ACHN (cell line): ENCODE data around the gene SON.
A peak's percentile ranks its signal among the peaks of the same experiment; 100 is the strongest.
"Not testable (repeated sequence)": the region's sequence is repeated elsewhere in the genome, so short reads cannot be mapped to it uniquely, and the experiment has no call there.

Experiments used
- DNase-seq: peaks from one replicate; pipeline ENCODE4 v3.0.0-alpha.2; 2015
- in situ Hi-C: cut with HindIII; loops from 2 replicates; pipeline ENCODE4 v1.10.0; 2017; ENCODE audit warnings: low sequenced_read_pairs, low pct_ligation_motif_present, low pct_unique_long_range_greater_than_20kb

The SON gene

DNA sequence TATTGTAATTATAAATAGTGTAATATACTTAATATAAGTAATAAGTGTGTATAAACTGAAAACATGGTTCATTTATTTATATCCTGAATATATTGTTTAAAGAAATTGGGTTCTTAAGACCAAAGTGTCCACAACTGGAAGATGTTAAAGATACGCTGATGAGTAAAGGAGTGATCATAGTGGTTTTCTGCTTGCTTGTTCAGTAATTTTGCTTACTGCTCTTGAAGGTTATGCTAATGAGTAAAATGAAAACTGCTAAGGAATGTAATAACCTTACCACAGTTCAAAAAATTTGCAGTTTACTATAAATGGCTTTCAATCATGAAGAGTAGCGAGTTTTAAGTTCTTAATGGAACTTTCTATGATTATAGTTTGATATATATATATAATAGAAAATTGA lies 23.7 kb downstream of the SON start:
- in situ Hi-C loops: no loop called here
- no peak for DNase-seq

GRCh38 chr21:33567914-33568313 lies 25.1 kb downstream of the SON start:
- in situ Hi-C loops: no loop called here
- DNase-seq: no peak

- no peak for DNase-seq
- in situ Hi-C loops: no loop called here
These were observed 25.6 kb downstream of the SON start for GRCh38 chr21:33568448-33568847.

GRCh38 chr21:33569991-33570390 lies 27.2 kb downstream of the SON start:
- peak; percentile 50 for DNase-seq
- in situ Hi-C loops: no loop called here

GRCh38 chr21:33572350-33572749 lies 29.5 kb downstream of the SON start:
- no peak for DNase-seq
- in situ Hi-C loops: no loop called here

DNA sequence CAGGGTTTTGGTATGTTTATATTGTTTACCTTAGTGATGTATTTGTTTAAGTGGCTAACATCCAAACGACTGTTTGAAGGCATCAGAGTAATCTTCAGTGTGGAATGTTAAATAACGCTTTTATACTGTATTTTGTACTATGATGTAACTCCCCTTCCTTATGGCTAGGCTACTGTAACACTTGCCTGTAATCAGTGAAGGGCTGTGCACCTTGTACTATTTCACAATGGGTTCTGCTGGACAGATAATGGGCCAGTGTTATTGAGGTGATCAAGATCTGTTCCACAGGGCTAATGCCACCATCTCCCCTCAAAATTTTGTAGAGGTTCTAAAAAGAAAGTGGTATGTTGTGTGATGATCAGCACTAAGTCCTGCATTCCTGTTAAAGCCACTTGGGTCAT lies 33.9 kb downstream of the SON start:
- DNase-seq, in situ Hi-C loops: not testable (repeated sequence)

GRCh38 chr21:33578214-33578613 lies 35.4 kb downstream of the SON start:
- DNase-seq: no peak

DNA sequence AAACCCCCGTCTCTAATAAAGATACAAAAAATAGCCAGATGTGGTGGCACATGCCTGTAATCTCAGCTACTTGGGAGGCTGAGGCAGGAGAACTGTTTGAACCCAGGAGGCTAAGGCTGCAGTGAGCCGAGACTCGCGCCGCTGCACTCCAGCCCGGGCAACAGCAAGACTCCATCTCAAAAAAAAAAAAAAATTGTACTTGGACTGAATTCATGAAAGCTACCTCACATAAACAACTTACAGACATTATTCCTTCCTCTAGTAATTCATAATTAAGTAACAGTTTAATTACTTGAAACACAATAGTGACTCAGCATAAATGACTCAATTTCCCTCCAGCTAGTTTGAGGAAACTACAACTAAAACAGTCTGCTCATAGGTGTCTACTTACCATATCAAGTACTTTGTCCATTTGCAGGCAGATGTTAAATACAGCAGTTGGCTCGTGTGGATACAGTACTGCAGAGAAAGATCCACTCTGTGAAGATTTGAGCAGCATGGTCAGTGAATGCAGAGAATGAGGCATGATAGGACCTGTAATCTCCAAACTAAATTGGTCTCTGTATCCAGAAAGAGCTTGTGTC lies 36.2 kb downstream of the SON start:
- in situ Hi-C loops: no loop called here
- DNase-seq: no peak

More at GRCh38 chr21:33578214-33578613, 35.4 kb downstream of the SON start:
- in situ Hi-C loops: no loop called here

DNA sequence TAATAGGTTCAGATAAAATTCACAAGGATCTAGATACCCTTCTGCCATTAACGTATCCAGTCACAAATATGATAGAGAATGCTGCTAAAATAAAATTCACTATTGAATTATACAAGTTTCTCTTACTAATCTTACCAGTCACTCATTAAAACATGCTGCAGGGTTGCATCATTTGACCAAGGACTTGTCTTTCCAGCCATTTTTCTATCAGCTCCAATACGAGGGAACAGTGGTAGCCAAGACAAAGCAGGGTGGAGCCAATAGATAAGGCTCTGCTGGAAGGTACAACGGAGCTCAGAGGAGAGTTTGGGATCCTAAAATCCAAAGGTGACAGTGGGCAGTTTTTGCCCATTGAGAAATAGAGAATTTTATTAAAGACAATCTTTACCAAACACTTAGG lies 41.6 kb downstream of the SON start:
- in situ Hi-C loops: no loop called here
- no peak for DNase-seq

DNA sequence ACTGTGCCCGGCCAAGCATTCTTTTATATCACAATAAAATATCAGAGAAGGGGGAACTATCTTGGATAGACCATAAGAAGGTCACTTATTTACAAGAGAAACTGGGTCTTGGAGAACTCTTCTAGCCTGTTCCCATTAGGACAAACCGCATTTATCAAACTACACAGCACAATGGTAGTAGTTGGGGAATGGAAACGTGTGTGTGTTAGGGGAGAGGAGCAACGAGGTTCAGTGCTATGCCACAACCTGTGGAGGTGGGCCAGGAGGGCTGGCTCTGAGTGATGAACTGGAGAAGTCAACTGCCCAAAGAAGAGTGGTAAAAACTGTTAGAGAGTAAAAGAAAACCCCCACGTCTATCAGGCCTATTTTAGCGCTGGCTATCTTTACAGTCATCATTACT lies 44.1 kb downstream of the SON start:
- in situ Hi-C loops: no loop called here
- DNase-seq: no peak

DNA sequence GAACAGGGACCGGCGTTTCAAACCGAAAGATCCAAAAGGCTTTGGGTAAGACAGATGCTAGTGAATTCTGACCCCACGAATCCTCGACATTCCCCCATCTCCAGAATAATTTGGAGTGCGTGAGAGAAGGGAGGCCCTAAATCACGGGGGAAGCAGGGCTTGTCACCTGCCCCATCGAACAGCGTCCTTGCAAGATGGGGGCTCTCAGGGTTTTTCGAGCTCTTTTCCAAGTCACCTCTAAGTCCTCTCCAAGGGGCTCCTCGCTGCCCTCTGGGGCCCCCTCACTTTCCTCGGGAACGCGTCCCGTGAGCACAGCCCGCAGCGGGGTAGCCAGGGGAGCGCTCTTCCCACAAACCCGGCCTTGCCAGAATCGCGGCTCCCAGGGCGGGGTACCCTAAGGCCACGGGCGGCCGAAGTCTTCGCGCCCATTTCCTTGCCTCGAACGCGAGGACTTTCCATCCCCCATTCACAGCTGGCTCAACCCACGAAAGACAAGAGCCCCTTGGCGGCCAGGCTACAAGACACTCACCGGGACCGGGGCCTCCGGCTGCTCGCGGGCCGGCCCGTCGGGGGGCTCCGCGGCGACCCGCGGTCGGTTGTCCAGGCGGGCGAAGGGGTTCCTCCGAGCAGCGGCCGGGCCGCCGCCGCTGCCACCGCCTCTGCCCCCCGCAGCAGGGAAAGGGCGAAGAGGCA lies 45.1 kb downstream of the SON start:
- peak; percentile 38 for DNase-seq
- in situ Hi-C loops: no loop called here

GRCh38 chr21:33588485-33589335 lies 45.9 kb downstream of the SON start, which contains the start of gene DONSON:
DONSON (minus strand) TSS chr21:33588684; CDS start chr21:33588641, 43 bp downstream.
- DNase-seq: peak; percentile 80
- in situ Hi-C loops: no loop called here

DNA sequence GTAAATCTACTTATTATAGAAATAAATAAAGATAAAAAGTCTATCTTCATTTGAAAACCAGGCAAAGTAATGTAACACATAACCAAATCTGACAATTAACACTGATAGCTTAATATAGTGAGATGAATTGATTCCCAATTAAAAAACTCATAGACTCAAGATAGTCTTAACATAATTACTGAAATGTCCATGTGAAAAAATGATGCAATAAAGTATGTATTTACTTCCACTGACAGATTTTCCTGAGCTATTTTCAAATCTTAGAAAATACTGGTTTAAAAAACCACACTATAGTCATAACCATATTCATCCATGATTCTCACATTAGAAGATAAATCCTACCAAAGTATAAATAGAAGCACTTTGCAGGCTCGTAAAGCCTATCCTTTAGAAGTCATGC lies 55.2 kb downstream of the SON start:
- in situ Hi-C loops: no loop called here
- no peak for DNase-seq

DNA sequence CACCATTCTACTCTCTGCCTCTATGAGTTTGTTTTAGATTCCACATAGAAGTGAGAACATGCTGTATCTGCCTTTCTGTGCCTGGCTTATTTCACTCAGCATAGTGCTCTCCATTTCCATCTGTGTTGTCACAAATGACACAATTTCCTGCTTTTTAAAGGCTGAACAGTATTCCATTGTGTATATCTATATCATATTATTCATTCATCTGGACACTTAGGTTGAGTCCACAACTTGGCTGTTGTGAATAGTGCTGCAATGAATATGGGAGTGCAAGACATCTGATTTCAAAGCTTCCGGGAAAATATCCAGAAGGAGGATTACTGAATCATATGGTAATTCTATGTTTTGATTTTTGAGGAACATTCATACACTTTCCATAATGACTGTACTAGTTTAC lies 65.7 kb downstream of the SON start:
- no peak for DNase-seq
- in situ Hi-C loops: no loop called here

DNA sequence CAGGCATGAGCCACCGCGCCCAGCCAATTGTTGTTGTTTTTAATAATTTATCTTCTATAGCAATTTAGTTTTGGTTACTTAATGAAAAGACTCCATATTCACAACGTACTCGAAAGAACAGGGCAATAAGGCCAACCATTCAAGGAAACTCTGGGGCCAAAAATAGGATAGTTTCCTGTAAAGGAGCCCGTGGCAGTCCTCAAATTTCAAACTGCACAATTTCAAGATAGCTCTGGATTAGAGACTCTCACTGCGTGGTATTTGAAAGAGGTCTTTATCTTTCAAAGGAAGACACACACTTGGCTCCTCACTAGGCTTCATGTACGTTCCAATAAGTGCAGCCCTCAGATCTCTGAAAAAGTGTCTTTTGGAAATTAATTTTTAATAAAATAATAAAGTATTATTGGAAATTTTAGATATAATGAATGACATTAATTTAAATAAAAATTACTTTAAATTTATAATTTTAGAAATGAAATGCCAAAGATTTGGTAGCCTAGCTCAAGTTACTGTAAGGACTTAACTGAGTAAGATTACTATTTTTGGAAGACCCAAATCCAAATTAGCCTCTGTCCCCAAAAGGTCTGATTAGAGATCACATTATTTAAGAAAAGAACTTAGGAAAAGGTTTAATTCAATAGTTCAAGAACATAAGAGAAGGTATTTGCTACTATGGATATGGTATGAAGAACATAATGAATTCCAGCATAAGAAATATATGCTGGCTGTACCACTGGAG lies 68.3 kb downstream of the SON start:
- in situ Hi-C loops: no loop called here
- no peak for DNase-seq

DNA sequence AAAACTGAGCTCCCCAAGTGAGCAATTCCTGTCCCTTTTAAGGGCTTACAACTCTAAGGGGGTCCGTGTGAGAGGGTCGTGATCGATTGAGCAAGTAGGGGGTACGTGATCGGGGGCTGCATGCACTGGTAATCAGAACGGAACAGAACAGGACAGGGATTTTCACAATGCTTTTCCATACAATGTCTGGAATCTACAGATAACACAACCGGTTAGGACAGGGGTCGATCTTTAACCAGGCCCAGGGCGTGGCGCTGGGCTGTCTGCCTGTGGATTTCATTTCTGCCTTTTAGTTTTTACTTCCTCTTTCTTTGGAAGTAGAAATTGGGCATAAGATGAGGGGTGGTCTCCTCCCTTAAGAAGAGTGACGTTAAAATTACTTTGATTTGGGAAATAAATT lies 74.7 kb downstream of the SON start:
- DNase-seq: not testable (repeated sequence)

GRCh38 chr21:33618407-33618806 lies 75.6 kb downstream of the SON start:
- in situ Hi-C loops: no loop called here
- DNase-seq: no peak

More for the DNA sequence above, 74.7 kb downstream of the SON start:
- in situ Hi-C loops: not testable (repeated sequence)

- in situ Hi-C loops: no loop called here
- DNase-seq: no peak
These were observed 76.9 kb downstream of the SON start for GRCh38 chr21:33619726-33620125.

DNA sequence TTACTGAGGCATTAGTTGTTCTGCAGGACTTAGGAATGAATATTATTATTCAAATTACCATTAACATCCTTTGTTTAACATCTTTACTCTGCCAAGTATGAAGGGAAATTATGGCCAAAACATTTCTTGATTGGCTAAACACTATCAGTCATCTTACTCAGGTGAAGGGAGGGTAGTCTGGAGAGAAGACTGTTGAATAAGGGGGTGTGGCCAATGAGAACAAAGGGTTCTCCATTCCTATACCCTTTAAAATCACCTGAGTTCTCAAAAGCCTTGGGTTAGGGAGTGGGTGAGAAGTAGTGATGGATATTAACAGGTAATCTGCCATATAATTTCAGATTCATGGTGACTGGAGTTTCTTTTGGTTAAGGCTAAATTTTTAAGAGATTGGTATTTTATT lies 79.4 kb downstream of the SON start:
- DNase-seq: no peak
- in situ Hi-C loops: no loop called here
